Smooth muscle cell (in vitro differentiated cells): ENCODE data around the gene ZNF746. TPM values are rescaled to one million over a fixed set of nuclear protein-coding genes. Genes with fewer than 3 reads are reported as not detected.

Source experiments
- DNase-seq: peaks from one replicate; lab custom pipeline; 2025; ENCODE audit not compliant: unreplicated experiment; lab: John Stamatoyannopoulos, UW
- H2AFZ ChIP-seq: fragments of 200-600 bp; sonication (generic); 2 replicates; pipeline ENCODE4 v1.6.0; 2016; ENCODE audit warnings: antibody characterized with exemption, low read depth, mild to moderate bottlenecking
- H3F3A ChIP-seq: fragments of 200-600 bp; sonication (generic); 2 replicates; pipeline ENCODE4 v1.6.0; 2017; ENCODE audit warnings: antibody characterized with exemption, low read depth
- H3K27ac ChIP-seq: fragments of 200-600 bp; sonication (generic); 2 replicates; pipeline ENCODE4 v1.5.1; 2016; ENCODE audit warnings: low read depth, mild to moderate bottlenecking
- H3K27me3 ChIP-seq: fragments of 200-600 bp; sonication (generic); 2 replicates; pipeline ENCODE4 v1.6.1; 2016; ENCODE audit warnings: low read depth, mild to moderate bottlenecking
- H3K36me3 ChIP-seq: fragments of 200-600 bp; sonication (generic); 2 replicates; pipeline ENCODE4 v1.5.1; 2016; ENCODE audit warnings: low read depth
- H3K4me1 ChIP-seq: fragments of 200-600 bp; sonication (generic); 2 replicates; pipeline ENCODE4 v1.5.1; 2016; ENCODE audit warnings: low read depth
- H3K4me2 ChIP-seq: fragments of 200-600 bp; sonication (generic); 2 replicates; pipeline ENCODE4 v1.6.0; 2016; ENCODE audit warnings: mild to moderate bottlenecking
- H3K4me3 ChIP-seq: fragments of 200-600 bp; sonication (generic); 2 replicates; pipeline ENCODE4 v1.5.1; 2016; ENCODE audit warnings: mild to moderate bottlenecking
- H3K79me2 ChIP-seq: fragments of 200-600 bp; sonication (generic); 2 replicates; pipeline ENCODE4 v1.6.0; 2016; ENCODE audit warnings: low read depth, mild to moderate bottlenecking
- H3K9ac ChIP-seq: fragments of 200-600 bp; sonication (generic); 2 replicates; pipeline ENCODE4 v1.6.0; 2016; ENCODE audit warnings: low read depth
- H3K9me3 ChIP-seq: fragments of 200-600 bp; sonication (generic); replicated peaks from 2 replicates; pipeline ENCODE4 v1.5.1; 2016; ENCODE audit warnings: low read depth
- H4K20me1 ChIP-seq: fragments of 200-600 bp; sonication (generic); 2 replicates; pipeline ENCODE4 v1.6.0; 2016; ENCODE audit warnings: low read depth
- CTCF ChIP-seq: fragments of 200-600 bp; sonication (generic); IDR thresholded peaks from 2 replicates; pipeline ENCODE4 v1.5.1; 2017; ENCODE audit warnings: borderline replicate concordance, mild to moderate bottlenecking, antibody characterized with exemption; ENCODE audit not compliant: insufficient read depth, poor library complexity, severe bottlenecking
- WGBS: methylation state at CpG from one replicate; pipeline ENCODE4 v1.1.7; 2016; ENCODE audit warnings: low lambda C conversion rate; 5-methylcytosine and 5-hydroxymethylcytosine counted together
- polyA plus RNA-seq: library from polyadenylated mRNA; unstranded; fragments of >200 nt; fragmentation: Nextera tagmentation; extraction: Ambion mirVana; gene quantifications from 2 replicates; pipeline ENCODE4 v1.2.1, GENCODE V29; 2016
- total RNA-seq: library from RNA; depleted of rRNA; stranded (reverse); fragments of >200 nt; gene quantifications from 2 replicates; pipeline ENCODE4 v1.2.3, GENCODE V29; 2014

ZNF746 gene
- total and polyA plus RNA-seq, 2 experiments from 2014 or later, result 14.2 to 17.2 TPM

- TF ChIP-seq CTCF, result no peak
- Histone ChIP-seq H2AFZ (no peak overlapping the region), H3F3A (peaks cover 6% of the 10 kb centered on the region), H3K27me3 (peaks cover 10% of the 10 kb centered on the region), H3K4me3 (no peak overlapping the region), H3K79me2 (peaks cover 16% of the 10 kb centered on the region), H4K20me1 (peaks cover 16% of the 10 kb centered on the region), H3K9me3 (no peaks in the 10 kb centered on the region), H3K36me3 (no peaks in the 10 kb centered on the region), H3K4me2 (no peak overlapping the region), H3K9ac (no peak overlapping the region), H3K27ac (no peak overlapping the region), H3K4me1 (peaks cover 5% of the 10 kb centered on the region)
- no peak for DNase-seq
Observed at GRCh38 chr7:149500201-149500600, 2.6 kb upstream of the ZNF746 start.

GRCh38 chr7:149498811-149499210, 1.2 kb upstream of the ZNF746 start:
- no peak overlapping the region for H3K9ac ChIP-seq
- DNase-seq, result no peak
- peaks cover 10% of the 10 kb centered on the region for H3K27me3 ChIP-seq
- H3K4me2 ChIP-seq, result no peak overlapping the region
- H3K36me3 ChIP-seq, result no peaks in the 10 kb centered on the region
- H3K4me3 ChIP-seq, result no peak overlapping the region
- peaks cover 5% of the 10 kb centered on the region for H3K4me1 ChIP-seq
- peaks cover 27% of the 10 kb centered on the region for H4K20me1 ChIP-seq
- no peak for TF ChIP-seq CTCF
- peaks cover 6% of the 10 kb centered on the region for H3F3A ChIP-seq
- 96% methylated on average over 6 of the region's 6 CpGs for WGBS
- no peak overlapping the region for H3K27ac ChIP-seq
- no peak overlapping the region for H2AFZ ChIP-seq
- H3K79me2 ChIP-seq, result peaks cover 23% of the 10 kb centered on the region
- no peaks in the 10 kb centered on the region for H3K9me3 ChIP-seq

- H3K4me2 ChIP-seq, result peak overlapping the region; percentile 89
- 12% methylated on average over 30 of the region's 51 CpGs for WGBS
- no peaks in the 10 kb centered on the region for H3K9me3 ChIP-seq
- H3K4me1 ChIP-seq, result peaks cover 5% of the 10 kb centered on the region
- no peak for TF ChIP-seq CTCF
- H3K27ac ChIP-seq, result peak overlapping the region; percentile 26
- H4K20me1 ChIP-seq, result peaks cover 27% of the 10 kb centered on the region
- peak; percentile 20 for DNase-seq
- H3K27me3 ChIP-seq, result peaks cover 10% of the 10 kb centered on the region
- H3K36me3 ChIP-seq, result no peaks in the 10 kb centered on the region
- peaks cover 6% of the 10 kb centered on the region for H3F3A ChIP-seq
- peaks cover 23% of the 10 kb centered on the region for H3K79me2 ChIP-seq
- peak overlapping the region; percentile 53 for H3K9ac ChIP-seq
- peak overlapping the region; percentile 66 for H2AFZ ChIP-seq
- H3K4me3 ChIP-seq, result peak overlapping the region; percentile 73
Observed at GRCh38 chr7:149496642-149497391, 792 bp downstream of the ZNF746 start.
